Neural progenitor cell (in vitro differentiated cells): Measurements from ENCODE around the gene OSGIN1. TPM values are rescaled to one million over a fixed set of nuclear protein-coding genes. Genes with fewer than 3 reads are reported as not detected.
A peak's percentile ranks its signal among the peaks of the same experiment; 100 is the strongest.

Experiments used
- DNase-seq: peaks from one replicate; pipeline ENCODE4 v3.0.0-alpha.2; 2016; ENCODE audit warnings: low spot score
- H2AFZ ChIP-seq: fragments of 200-600 bp; sonication (generic); replicated peaks from 2 replicates; pipeline ENCODE4 v1.6.1; 2016; ENCODE audit warnings: antibody characterized with exemption
- H3F3A ChIP-seq: fragments of 200-600 bp; sonication (generic); 2 replicates; pipeline ENCODE4 v1.6.1; 2016; ENCODE audit warnings: antibody characterized with exemption, low read depth
- H3K27ac ChIP-seq: fragments of 200-600 bp; sonication (generic); 2 replicates; pipeline ENCODE4 v1.5.1; 2016; ENCODE audit warnings: mild to moderate bottlenecking
- H3K27me3 ChIP-seq: fragments of 200-600 bp; sonication (generic); 2 replicates; pipeline ENCODE4 v1.6.1; 2016; ENCODE audit warnings: mild to moderate bottlenecking, moderate library complexity
- H3K36me3 ChIP-seq: fragments of 200-600 bp; sonication (generic); 2 replicates; pipeline ENCODE4 v1.5.1; 2016
- H3K4me1 ChIP-seq: fragments of 200-600 bp; sonication (generic); 2 replicates; pipeline ENCODE4 v1.6.1; 2016; ENCODE audit warnings: mixed run types
- H3K4me2 ChIP-seq: fragments of 200-600 bp; sonication (generic); 2 replicates; pipeline ENCODE4 v1.6.1; 2016
- H3K4me3 ChIP-seq: fragments of 200-600 bp; sonication (generic); 2 replicates; pipeline ENCODE4 v1.5.1; 2016
- H3K79me2 ChIP-seq: fragments of 200-600 bp; sonication (generic); 2 replicates; pipeline ENCODE4 v1.6.1; 2016; ENCODE audit warnings: low read depth
- H3K9ac ChIP-seq: fragments of 200-600 bp; sonication (generic); 2 replicates; pipeline ENCODE4 v1.6.1; 2016
- H3K9me3 ChIP-seq: fragments of 200-600 bp; sonication (generic); 2 replicates; pipeline ENCODE4 v1.5.1; 2016; ENCODE audit warnings: low read depth
- H4K20me1 ChIP-seq: fragments of 200-600 bp; sonication (generic); 2 replicates; pipeline ENCODE4 v1.6.1; 2016; ENCODE audit warnings: low read depth
- H3K27ac Mint-ChIP-seq: 3 replicates; pipeline ENCODE4 v1.8.0; 2021; ENCODE audit warnings: mixed read lengths
- H3K27me3 Mint-ChIP-seq: 2 replicates; pipeline ENCODE4 v1.8.0; 2022; ENCODE audit warnings: low read depth, mild to moderate bottlenecking, inconsistent platforms, moderate library complexity, mixed read lengths; ENCODE audit not compliant: insufficient read depth
- H3K36me3 Mint-ChIP-seq: 3 replicates; pipeline ENCODE4 v1.8.0; 2021; ENCODE audit warnings: mixed read lengths
- H3K4me1 Mint-ChIP-seq: 3 replicates; pipeline ENCODE4 v1.8.0; 2021; ENCODE audit warnings: mixed read lengths
- H3K4me3 Mint-ChIP-seq: 3 replicates; pipeline ENCODE4 v1.8.0; 2021; ENCODE audit warnings: mild to moderate bottlenecking, moderate library complexity, mixed read lengths
- H3K9me3 Mint-ChIP-seq: 3 replicates; pipeline ENCODE4 v1.8.0; 2020; ENCODE audit warnings: mixed read lengths
- EZH2 ChIP-seq: fragments of 200-600 bp; sonication (generic); IDR thresholded peaks from 2 replicates; pipeline ENCODE4 v1.6.1; 2017; ENCODE audit warnings: antibody characterized with exemption, mild to moderate bottlenecking, moderate library complexity
- EZH2phosphoT487 ChIP-seq: fragments of 200-600 bp; sonication (generic); IDR thresholded peaks from 2 replicates; pipeline ENCODE4 v1.6.1; 2017; ENCODE audit warnings: antibody characterized with exemption
- total RNA-seq: library from RNA; depleted of rRNA; stranded (reverse); fragments of >200 nt; gene quantifications from 2 replicates; pipeline ENCODE4 v1.2.3, GENCODE V29; 2015; ENCODE audit warnings: low replicate concordance
- TF ChIP-seq, protein P1 (sequence below): fragments of 200-600 bp; sonication (generic); IDR thresholded peaks from 2 replicates; pipeline ENCODE4 v1.5.1; 2017; ENCODE audit warnings: antibody characterized with exemption, mild to moderate bottlenecking

Gene OSGIN1
- total RNA-seq, 1 donor from 2014 or later: not detected

DNA sequence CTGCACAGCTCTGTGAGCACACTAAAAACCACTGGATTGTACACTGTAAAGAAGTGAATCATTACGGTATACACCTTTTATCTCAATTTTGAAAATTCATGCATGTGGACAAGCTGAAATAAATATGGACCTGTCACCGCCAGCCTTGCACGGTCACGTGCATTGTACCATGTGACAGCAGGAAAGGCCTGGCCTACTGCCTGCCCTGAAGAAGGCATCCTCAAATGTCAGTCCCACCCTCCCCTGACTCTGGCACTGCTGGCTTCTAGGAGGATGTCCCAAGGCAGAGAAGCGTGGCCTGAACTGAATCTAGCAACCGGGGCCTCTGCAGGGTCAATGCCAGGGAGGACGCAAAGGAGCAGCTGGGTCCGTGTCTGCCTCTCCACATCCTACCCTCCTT is 54.9 kb downstream of the OSGIN1 start:
- Histone ChIP-seq H3F3A (no peaks in the 10 kb centered on the region), H3K9me3 (no peaks in the 10 kb centered on the region), H3K79me2 (no peaks in the 10 kb centered on the region), H3K27ac (no peak overlapping the region), H3K9ac (no peak overlapping the region), H2AFZ (no peak overlapping the region), H4K20me1 (no peaks in the 10 kb centered on the region), H3K27me3 (no peaks in the 10 kb centered on the region), H3K4me2 (no peak overlapping the region), H3K36me3 (no peaks in the 10 kb centered on the region), H3K4me1 (no peaks in the 10 kb centered on the region), H3K4me3 (no peak overlapping the region)
- DNase-seq: no peak
- H3K4me1 Mint-ChIP-seq: peaks cover 27% of the 10 kb centered on the region
- H3K4me3 Mint-ChIP-seq: no peak overlapping the region
- H3K9me3 Mint-ChIP-seq: no peaks in the 10 kb centered on the region
- TF ChIP-seq EZH2phosphoT487 (no peak), EZH2 (no peak)
- TF ChIP-seq, protein P1, sequence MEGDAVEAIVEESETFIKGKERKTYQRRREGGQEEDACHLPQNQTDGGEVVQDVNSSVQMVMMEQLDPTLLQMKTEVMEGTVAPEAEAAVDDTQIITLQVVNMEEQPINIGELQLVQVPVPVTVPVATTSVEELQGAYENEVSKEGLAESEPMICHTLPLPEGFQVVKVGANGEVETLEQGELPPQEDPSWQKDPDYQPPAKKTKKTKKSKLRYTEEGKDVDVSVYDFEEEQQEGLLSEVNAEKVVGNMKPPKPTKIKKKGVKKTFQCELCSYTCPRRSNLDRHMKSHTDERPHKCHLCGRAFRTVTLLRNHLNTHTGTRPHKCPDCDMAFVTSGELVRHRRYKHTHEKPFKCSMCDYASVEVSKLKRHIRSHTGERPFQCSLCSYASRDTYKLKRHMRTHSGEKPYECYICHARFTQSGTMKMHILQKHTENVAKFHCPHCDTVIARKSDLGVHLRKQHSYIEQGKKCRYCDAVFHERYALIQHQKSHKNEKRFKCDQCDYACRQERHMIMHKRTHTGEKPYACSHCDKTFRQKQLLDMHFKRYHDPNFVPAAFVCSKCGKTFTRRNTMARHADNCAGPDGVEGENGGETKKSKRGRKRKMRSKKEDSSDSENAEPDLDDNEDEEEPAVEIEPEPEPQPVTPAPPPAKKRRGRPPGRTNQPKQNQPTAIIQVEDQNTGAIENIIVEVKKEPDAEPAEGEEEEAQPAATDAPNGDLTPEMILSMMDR: no peak
- H3K27me3 Mint-ChIP-seq: no peaks in the 10 kb centered on the region
- no peak overlapping the region for H3K27ac Mint-ChIP-seq
- no peaks in the 10 kb centered on the region for H3K36me3 Mint-ChIP-seq

DNA sequence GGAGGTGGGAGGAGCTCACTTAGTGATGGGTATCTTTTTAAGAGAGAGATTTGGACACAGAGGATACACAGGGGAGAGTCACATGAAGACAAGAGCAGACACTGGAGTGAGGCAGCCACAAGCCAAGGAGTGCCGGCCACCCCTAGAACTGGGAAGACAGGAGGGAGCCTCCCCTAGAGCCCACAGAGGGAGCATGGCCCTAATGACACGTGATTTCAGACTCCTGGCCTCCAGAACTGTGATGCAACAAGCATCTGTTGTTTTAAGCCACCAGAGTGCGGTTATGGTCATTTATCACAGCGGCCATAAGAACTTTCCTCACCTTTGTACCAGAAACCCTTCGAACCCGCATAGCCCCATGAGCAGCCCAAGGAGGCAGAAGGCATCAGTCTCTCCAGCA is 56.2 kb downstream of the OSGIN1 start:
- no peaks in the 10 kb centered on the region for H3K4me1 ChIP-seq
- H3K4me2 ChIP-seq: no peak overlapping the region
- Mint-ChIP-seq H3K36me3 (no peaks in the 10 kb centered on the region), H3K9me3 (peaks cover under 1% of the 10 kb centered on the region), H3K27ac (no peak overlapping the region), H3K4me3 (no peak overlapping the region), H3K4me1 (peaks cover 24% of the 10 kb centered on the region), H3K27me3 (no peaks in the 10 kb centered on the region)
- no peaks in the 10 kb centered on the region for H3K9me3 ChIP-seq
- DNase-seq: no peak
- H3K4me3 ChIP-seq: no peak overlapping the region
- H2AFZ ChIP-seq: no peak overlapping the region
- no peak overlapping the region for H3K9ac ChIP-seq
- TF ChIP-seq EZH2phosphoT487 (no peak), EZH2 (no peak)
- TF ChIP-seq, protein P1: no peak
- no peaks in the 10 kb centered on the region for H4K20me1 ChIP-seq
- no peaks in the 10 kb centered on the region for H3K27me3 ChIP-seq
- H3K27ac ChIP-seq: no peak overlapping the region
- H3F3A ChIP-seq: no peaks in the 10 kb centered on the region
- H3K36me3 ChIP-seq: no peaks in the 10 kb centered on the region
- no peaks in the 10 kb centered on the region for H3K79me2 ChIP-seq

DNA sequence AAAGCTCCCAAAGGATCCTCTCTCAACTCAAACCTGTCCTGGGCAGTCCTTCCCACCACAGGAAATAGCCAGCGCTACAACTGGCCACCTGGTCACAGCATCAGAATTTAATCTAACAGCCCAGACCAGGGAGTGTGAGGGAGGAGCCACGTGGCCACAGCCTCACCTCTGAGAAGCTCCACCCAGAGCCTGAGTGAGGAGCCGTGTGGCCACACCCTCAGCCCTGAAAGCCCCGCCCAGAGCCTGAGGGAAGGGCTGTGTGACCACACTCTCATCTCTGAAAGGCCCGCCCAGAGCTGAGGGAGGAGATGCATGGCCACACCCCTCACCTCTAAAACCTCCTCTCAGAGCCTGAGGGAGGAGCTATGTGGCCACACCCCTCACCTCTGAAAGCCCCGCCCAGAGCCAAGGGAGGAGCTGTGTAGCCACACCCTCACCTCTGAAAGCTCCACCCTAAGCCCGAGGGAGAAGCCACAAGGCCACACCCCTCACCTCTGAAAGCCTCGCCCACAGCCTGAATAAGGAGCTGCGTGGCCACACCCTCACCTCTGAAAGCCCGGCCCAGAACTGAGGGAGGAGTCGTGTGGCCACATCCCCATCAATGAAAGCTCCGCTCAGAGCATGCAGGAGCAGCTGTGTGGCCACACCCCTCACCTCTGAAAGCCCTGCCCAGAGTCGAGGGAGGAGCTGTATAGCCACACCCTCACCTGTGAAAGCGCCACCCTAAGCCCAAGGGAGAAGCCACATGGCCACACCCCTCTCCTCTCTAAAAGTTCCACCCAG is 60.9 kb downstream of the OSGIN1 start:
- Histone ChIP-seq H3K36me3 (no peaks in the 10 kb centered on the region), H3F3A (peaks cover 8% of the 10 kb centered on the region), H3K4me3 (no peak overlapping the region), H4K20me1 (no peaks in the 10 kb centered on the region), H3K9me3 (no peaks in the 10 kb centered on the region), H3K27me3 (no peaks in the 10 kb centered on the region), H2AFZ (no peak overlapping the region), H3K4me2 (no peak overlapping the region), H3K4me1 (no peaks in the 10 kb centered on the region), H3K9ac (no peak overlapping the region), H3K27ac (no peak overlapping the region), H3K79me2 (no peaks in the 10 kb centered on the region)
- TF ChIP-seq, protein P1: no peak
- no peak for TF ChIP-seq EZH2phosphoT487
- Mint-ChIP-seq H3K9me3 (peaks cover 10% of the 10 kb centered on the region), H3K4me3 (peak overlapping the region; percentile 50), H3K4me1 (peaks cover 20% of the 10 kb centered on the region), H3K36me3 (peaks cover 3% of the 10 kb centered on the region), H3K27me3 (peaks cover 6% of the 10 kb centered on the region), H3K27ac (no peak overlapping the region)
- DNase-seq: peak; percentile 97
